HG02763 (cell line): ENCODE results near the gene NDUFAF8.

ENCODE experiments used
- ATAC-seq: cut with Tn5 transposase; IDR thresholded peaks from one replicate; pipeline ENCODE4 v1.9.1; 2021; ENCODE audit warnings: mild to moderate bottlenecking, moderate library complexity; ENCODE audit not compliant: unreplicated experiment

The NDUFAF8 gene

DNA sequence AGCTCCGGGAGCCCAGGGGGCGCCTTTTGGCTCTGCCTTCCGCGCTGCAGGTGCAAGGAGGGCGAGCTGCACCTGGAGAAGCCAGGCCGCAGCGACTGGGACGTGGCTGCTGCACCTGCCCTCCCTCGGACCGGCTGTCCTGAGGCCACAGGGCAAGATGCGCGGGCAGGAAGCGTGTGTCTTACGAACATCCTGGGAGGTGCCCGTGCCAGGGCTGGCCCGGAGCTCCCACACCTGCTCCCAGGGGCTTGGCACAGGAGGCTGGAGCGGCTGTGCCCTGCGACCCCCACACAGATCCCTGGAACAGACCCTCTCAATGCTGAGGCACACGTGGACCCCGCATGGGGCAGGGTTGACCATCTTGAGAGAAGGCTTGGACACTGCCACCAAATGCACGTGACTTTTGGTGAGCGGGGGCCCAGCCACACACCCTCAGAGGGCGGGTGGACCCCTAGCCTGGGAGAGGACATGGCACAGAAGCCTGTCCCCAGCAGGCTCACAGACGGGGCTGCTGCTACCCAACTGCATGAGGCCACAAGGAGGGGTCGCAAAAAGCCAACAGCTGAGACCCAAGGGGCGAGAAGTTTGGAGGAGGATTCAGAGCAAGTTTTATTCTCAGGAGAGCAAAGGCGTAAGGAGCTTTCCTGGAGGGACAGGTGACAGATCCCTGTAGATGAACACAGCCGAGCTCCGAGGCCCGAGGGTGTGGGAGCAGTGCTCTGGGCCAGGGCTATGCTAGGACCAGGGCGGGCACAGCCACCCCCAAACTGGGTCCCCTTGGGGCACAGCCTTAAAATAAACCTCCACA, 11.4 kb downstream of the NDUFAF8 start:
- no peak for ATAC-seq

DNA sequence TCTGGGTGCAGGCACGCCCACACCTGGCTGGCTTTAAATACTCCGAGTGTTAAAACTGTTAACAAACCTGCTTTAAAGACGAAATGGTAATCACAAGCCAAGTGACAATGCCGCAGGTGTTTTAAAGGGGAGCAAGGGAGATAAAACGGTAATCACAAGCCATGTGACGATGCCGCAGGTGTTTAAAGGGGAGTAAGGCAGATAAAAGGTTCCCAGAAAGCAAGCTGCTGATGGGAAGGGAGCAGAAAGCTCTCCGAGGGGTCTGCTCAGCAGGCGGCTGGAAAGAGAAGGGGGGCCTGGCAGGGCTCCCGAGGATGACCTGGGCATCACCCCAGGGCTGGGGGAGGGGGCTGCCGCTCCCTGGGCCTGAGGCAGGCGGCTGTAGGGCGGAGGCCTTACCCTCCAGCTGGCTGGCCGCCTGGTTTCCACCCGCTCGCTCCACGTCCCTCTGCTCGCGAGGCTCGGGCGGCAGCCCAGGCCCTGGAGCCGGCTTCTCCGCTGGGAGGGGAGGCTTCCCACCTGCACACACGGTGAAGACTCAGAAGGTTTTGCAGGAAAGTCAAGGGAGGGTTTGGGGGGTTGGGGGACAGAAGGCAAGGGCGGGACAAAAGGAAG, 12.1 kb downstream of the NDUFAF8 start:
- ATAC-seq, result no peak

DNA sequence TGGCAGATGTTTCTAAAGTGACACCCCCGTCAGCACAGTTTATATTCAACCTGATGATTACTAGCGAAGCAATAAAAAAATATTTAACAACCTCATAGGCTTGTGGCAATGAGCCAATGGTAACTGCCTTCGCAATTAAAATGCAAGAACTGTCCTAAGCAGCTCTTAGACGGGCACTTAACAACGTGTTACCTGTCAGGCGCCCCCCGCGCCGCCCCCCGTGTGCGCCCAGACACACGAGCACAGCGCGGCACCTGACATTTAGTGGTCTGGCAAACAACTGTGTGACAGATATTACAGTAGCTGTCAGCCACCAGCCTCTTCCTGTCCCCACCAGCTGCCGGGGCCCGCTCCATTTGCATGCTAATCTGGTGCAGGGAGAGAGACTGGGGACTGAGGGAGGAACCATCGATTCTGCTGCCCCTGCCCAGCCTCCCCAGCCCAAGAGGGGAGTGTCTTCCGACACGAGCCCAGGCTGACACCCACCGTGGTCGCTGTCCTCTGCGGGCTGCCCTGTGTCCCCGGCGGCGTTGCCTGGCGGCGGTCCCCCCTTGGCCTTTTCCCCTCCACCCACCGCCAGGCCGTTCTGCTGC, 12.7 kb downstream of the NDUFAF8 start:
- ATAC-seq, result no peak

DNA sequence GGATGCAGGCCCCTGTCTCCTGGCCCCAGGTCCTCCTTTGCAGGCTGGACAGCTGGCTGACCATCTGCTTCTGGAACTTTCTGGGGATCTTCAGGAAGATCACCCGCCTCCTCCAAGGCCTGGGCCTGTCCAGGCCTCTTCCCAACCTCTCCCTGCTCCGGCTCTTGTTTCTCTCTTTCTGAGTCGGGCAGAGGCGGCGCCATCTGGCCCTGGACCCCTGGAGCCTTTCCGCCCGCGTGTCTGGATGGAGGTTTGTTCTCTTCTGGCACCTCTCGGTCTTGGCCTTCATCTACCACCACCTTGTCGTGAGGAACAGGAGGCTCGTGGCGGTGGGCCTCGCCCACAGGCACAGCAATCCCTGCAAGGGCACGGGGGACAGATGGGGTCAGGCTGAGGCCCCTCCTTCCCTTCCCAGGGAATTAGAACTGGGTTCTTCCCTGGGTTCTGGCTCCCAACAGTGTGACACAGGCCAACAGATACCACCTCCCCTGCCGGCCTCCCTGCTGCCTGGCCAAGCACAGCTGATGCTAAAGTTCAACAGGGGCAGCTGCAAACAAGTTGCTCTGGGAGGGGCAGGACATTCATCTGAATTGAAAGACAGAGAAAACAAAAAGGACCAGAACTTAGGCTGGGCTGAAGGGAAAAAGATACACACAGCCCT, 13.3 kb downstream of the NDUFAF8 start:
- ATAC-seq, result no peak

DNA sequence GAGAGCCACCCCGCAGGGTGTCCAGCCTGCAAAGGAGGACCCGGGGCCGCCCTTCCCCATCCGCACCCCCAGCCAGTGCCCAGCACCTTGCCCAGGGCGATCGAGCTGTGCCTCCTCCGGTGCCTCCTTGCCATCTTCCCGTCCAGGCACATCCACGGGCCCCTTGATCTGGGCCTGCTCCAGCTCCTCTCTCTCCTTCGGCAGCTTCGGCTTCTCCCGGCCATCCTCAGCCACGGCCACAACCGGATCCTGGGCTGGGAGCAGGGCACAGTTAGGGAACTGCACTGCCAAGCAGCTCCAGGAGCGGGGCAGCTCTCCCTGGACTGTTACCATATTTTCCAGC, 13.8 kb downstream of the NDUFAF8 start:
- no peak for ATAC-seq

DNA sequence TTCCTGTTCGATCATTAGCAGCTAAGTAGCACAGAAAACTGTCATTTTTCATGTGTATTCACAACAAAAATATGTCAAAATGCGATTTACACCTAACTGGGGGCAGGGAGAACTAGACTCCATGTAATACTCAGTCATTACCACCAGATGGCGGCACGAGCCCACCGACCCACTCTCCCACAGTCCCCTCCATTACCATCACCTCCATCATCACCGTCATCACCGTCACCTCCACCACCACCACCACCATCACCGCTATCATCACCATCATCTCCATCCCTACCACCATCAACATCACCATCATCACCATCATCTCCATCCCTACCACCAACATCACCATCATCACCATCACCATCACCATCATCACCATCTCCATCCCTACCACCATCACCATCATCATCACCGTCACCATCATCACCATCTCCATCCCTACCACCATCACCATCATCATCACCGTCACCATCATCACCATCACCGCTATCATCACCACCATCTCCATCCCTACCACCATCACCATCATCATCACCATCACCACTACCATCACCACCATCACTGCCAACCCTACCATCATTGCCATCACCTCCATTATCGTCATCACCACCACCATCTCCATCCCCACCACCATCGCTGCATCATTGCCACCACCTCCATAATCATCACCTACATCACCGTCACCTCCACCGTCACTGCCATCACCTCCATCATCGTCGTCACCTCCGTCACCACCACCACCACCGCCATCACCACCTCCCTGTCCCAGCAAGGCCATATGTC, 14.4 kb downstream of the NDUFAF8 start:
- ATAC-seq, result no peak

DNA sequence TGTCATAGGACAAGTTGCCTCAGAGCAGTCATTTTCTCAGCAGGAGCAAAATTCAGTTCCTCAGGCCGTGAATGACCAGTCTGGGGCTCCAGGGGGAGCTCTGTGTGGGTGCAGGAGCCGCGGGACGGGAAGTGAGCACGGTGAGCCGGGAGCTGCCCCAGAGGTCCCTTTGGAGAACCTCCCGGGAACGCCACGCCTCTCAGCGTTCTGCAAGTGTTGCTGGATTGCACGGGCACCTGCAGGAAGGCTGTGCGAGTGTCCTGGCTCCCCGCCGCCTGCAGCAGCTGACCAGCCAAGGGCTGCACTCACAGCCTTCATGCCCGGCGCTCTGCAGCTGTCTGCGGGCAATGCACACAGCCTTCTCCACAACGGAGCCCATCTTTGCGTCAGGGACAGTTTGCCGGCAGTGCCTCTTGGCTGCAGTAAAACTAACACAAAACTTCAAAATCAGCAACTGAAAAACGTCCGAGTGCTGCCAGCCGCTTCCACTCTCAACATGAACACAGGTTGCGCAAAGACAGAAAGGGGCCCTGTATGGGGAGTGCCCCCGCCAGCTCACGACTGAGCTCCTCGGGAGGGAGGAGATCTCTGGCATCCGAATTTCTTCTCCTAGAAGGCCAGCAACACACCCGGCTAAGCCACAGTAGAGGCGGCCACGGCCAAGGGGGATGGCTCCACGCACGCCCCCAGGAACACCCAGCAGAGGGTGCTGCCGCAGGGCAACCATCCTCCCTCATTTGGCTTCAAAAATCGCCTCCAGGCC, 16.0 kb downstream of the NDUFAF8 start:
- ATAC-seq, result no peak

DNA sequence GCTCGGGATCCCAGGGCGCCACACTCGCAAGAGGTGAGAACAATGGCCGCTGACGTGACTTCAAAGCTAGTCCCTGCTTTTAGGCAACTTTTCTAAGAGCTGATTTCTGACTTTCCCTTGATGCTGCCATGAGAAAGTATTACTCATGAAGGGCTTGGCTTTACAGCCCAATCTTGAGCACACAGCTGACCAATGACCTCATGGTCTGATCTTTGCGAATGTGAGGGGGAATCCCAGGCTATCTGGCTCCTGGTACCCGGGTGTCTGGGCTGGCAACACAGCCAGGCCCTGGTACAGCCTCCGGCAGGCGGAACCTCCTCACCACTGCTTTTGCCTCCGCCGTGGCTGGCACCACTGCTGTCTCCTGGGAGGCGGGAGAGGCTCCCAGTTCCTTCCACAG, 17.5 kb downstream of the NDUFAF8 start:
- no peak for ATAC-seq

DNA sequence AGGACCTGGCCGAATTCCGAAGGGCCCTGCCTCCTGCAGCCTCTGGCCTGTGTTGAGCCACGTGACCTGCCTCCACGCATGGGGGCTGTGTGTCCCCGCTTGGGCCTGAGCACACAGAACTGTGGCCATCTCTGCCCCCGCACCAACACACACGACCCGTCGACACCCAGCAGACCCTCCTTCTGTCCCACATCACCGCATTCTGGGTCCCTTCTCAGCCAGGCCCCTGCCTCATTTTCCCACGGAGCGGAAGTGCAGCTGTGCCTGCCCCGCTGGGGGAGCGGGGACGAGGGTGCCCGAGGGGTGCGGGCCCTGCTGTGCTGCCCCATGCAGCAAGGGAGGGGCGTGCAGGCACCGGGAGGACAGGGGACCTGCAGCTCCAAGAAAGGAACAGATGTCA, 18.4 kb downstream of the NDUFAF8 start:
- ATAC-seq, result no peak

DNA sequence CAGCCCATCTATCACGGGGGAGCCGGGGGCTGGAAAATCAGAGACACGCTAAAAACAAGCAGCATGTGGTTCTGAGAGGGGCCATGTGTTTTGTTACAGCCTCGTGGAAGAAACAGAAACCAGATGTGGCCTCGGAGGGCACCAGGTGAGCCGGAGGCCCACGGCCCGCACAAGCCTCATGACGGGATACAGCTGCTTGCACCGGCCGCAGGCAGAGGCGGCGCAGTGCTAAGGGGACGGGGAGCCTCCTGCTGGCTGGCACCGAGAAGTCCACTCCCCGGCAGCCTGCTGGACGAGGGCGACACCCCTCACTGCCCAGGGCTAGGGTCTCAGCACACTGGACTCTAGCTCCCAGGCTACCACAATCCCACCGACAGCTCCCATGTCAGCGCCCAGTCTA, 19.2 kb downstream of the NDUFAF8 start:
- no peak for ATAC-seq

DNA sequence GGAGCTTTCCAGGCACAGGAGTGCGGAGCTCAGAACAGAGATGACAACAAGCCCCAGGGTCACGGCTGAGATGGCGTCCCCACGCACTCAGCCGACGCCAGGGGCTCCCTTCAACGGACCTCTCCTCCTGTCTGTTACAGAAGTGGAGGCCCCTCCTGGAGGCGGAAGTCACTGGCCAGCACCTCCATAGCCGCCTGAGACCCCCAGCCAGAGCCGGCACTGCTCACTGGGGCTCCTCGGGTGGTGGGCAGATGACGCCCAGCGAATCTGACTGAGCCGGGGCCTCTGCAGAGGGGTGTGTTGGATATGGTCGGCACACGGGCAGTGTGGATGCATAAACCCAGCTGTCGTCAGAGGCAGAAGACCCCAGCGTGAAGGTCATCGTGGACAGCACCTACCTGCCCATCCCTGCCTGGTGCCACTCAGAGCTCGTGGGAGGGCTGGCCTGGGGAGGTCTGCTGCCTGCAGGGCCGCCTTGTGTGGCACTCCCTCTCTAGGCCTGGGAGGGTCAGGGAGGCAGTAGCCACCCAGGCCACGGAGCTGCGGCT, 20.0 kb downstream of the NDUFAF8 start:
- no peak for ATAC-seq

DNA sequence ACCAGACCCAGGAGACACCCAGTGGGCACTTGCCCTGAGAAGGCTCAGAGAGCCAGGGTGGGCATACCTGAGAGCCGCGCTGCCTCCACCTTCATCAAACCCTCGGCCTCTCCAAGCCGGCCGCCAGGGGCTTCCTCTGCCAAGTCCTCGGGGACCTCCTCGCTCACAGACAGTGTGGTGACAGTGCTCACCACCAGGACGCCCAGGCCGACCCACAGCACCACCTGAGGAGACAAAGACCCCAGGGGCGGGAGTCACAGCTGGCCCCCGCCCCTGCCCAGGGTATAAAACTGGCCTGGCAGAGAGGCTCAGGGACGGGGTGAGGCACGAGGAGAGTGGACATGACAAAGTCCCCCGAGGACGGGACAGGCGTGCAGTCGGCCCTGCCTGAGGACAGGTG, 21.1 kb downstream of the NDUFAF8 start:
- ATAC-seq, result no peak

DNA sequence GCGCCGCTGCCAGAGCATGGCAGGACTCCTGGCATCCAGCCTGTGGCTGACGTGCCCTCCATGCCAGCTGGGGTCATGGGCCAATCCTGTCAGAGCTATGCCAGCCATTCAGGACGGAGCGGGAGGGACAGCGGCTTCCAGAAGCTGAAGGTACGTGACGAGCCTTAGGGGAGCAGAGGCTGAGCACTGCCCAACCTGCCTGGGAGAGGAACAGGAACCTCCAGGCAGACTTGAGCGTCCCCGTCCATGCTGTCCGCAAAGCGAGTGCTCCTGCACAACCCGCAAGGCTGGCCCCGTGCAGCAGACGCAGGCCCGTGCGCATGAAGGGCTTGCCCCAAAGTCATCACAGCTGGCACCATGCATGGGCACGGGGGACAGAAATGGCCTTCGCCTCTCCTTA, 21.5 kb downstream of the NDUFAF8 start:
- no peak for ATAC-seq

DNA sequence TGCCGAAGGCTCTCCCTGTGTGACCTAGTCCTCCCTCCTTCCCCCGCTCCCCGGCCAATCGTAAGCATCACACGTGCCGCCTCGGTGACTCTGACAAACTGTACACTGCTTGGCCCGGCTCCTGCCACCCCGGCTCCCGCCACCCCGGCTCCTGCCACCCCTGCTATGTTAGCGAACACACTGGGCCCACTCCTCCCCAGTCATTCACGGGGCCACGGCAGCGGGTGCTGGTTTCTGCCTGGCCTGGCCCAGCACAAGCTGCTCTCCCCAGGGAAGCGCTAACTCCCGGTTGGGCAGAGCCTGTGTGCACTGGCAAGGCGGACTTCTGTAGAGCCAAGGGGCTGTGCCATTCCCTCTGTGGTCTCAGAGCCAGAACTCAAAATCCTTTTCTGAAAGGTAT, 22.0 kb downstream of the NDUFAF8 start:
- no peak for ATAC-seq

DNA sequence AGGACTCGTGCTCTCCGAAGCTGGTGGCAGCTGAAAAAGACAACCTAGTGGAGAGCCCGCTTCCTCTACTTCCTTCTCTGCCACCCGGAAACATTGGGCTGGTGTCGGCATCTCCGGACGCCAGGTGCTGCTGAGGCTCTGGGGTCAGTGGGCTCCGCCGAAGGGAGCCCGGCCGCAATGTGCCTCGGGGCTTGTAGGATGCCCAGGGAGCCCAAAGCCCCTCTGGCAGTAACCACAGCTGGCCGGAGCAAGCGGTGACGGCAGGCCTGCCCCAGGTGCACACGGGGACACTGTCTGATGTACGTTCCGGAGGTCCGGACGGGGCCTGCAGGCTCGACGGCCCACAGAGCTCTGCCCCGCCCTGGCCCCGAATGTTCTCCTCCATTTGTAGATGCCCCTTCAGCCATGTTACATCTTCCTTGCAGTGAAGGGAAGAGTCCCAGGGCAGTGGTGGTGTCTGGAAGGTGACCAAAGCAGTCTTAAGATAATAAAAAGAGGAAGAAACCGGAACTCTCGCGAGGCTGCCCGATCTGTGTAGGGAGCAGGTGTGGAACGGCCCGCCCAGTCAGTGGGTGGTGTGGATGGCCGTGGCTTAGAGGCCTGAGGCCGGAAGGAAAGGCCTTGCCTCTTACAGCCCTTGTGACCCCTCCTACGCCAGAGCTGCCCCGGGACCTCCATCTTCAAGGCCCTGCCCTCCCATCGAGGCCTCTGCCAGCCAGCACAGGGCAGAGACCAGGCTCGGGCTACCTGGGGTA, 22.6 kb downstream of the NDUFAF8 start:
- ATAC-seq, result no peak

DNA sequence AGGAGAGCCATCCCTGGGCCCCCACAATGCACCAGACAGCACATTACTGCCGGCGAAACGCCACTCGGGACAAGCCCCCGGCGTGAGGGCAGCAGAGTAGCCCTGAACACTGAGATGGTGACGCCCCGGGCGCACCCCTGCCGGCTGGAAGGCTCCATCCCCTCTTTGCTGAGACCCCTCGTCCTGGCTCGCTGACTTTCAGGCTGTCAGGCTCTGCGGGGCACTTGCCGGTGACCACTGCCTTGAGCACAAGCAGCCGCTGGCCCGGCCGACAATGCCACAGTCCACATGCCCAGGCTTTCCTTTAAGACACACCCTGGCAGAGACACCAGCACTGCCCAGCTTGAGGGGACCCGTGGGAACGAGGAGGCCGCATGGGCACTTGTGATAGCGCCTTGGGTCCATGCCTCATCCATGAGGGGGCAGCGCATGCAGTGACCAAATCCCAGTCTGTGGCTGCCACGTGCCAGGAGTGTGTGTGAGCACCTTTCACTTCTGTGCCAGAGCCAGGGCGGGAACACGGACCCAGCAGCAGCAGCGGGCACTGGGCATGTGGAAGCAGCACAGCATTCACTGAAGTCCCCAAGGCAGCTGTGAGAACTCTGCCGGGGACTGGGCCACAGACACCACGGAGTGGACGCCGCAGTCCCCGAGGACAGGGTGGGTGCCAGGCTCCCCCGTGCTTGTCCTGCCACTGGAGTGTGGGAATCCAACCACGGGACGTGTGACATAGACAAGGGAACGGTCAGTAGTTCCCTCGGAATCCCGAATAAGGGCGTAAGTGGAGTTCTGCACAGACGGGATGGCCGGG, 24.5 kb downstream of the NDUFAF8 start:
- ATAC-seq, result no peak

DNA sequence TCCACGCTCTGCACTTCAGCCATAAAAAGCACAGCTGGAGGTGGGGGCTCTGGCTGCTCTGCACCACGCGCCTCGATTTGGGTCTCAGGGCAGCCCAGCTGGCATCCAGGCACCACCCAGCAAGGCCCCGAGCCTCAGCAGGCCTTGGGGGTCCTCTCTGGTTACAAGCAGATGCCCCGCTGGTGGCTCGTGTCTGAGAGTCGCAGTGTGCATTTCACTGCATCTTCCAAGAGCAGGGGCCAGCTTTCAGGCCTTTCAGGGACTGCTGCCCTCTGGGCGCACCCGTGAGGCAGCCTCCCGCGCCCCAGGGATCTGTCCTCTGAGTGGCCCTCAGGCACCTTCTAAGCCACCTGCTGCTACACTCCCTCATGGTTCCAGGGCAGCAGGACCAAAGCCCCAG, 25.5 kb downstream of the NDUFAF8 start:
- ATAC-seq, result no peak

DNA sequence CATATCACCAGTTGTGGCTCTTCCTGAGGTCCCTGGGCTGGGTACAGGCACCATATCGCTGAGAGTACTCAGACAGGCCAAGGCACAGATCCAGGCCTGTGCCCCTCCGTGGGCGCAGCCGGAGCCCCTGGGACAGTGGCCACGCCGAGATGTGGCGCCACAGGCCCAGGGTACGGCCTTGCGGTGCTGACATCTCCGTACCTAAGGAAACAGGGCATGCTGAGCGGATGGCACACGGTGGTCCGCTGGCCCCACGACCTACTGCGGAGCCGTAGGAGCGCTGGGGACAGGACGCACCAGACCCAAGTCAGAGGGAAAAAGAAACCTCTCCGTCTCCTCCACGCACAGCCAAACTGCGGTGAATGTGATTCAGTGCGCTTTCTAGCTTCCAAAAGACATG, 26.5 kb downstream of the NDUFAF8 start:
- no peak for ATAC-seq
